Caco-2 (cell line): Measurements from ENCODE around the gene CRHR1. TPM values are rescaled to one million over a fixed set of nuclear protein-coding genes. Genes with fewer than 3 reads are reported as not detected.

Experiments used
- BruUV-seq: library from RNA; stranded (reverse); fragments of 400-500 nt; replicated peaks from 2 replicates; lab custom pipeline; 2021; lab: Mats Ljungman, UMichigan
- CTCF ChIA-PET: fragments of 300-600 bp; sonication (Branson Sonifier 250); formaldehyde crosslinking; loops from one replicate; lab custom pipeline; 2022; ENCODE audit warnings: antibody characterized with exemption; lab: Charles Lee
- POLR2A ChIA-PET: fragments of 300-600 bp; sonication (Branson Sonifier 250); formaldehyde crosslinking; loops from one replicate; lab custom pipeline; 2022; ENCODE audit warnings: antibody characterized with exemption; lab: Charles Lee
- DNase-seq, 2 experiments: peaks; one replicate each; pipeline versions ENCODE4 v3.0.0 to v3.0.0-alpha.2; 2020 to 2022
- H3K27me3 ChIP-seq: replicated peaks from 2 replicates; pipeline ENCODE4 v1.6.0; 2011; ENCODE audit warnings: low read length; ENCODE audit not compliant: control insufficient read depth, insufficient read depth
- H3K36me3 ChIP-seq: 2 replicates; pipeline ENCODE4 v1.5.1; 2011; ENCODE audit warnings: low read length; ENCODE audit not compliant: control insufficient read depth, insufficient read depth
- H3K4me1 ChIP-seq: fragments of 250-450 bp; sonication (Bioruptor Pico); 2 replicates; pipeline ENCODE4 v1.5.1; 2020; ENCODE audit warnings: mild to moderate bottlenecking
- H3K4me3 ChIP-seq: 2 replicates; pipeline ENCODE4 v1.5.1; 2011; ENCODE audit warnings: low read depth, mild to moderate bottlenecking, control low read depth, low read length
- H3K9me3 ChIP-seq: fragments of 250-450 bp; sonication (Bioruptor Pico); 2 replicates; pipeline ENCODE4 v1.5.1; 2020; ENCODE audit warnings: mild to moderate bottlenecking, moderate library complexity
- H3K27ac Mint-ChIP-seq: one replicate; pipeline ENCODE4 v1.8.0; 2022; ENCODE audit warnings: mixed read lengths; ENCODE audit not compliant: unreplicated experiment
- H3K27me3 Mint-ChIP-seq: one replicate; pipeline ENCODE4 v1.8.0; 2022; ENCODE audit warnings: mixed read lengths; ENCODE audit not compliant: insufficient read depth, unreplicated experiment
- H3K36me3 Mint-ChIP-seq: one replicate; pipeline ENCODE4 v1.8.0; 2022; ENCODE audit warnings: mild to moderate bottlenecking, mixed read lengths; ENCODE audit not compliant: insufficient read depth, unreplicated experiment
- H3K4me1 Mint-ChIP-seq: one replicate; pipeline ENCODE4 v1.8.0; 2022; ENCODE audit warnings: low read depth, mixed read lengths; ENCODE audit not compliant: unreplicated experiment
- H3K4me3 Mint-ChIP-seq: one replicate; pipeline ENCODE4 v1.8.0; 2022; ENCODE audit warnings: mild to moderate bottlenecking, moderate library complexity, mixed read lengths; ENCODE audit not compliant: unreplicated experiment
- H3K9me3 Mint-ChIP-seq: one replicate; pipeline ENCODE4 v1.8.0; 2022; ENCODE audit warnings: mixed read lengths; ENCODE audit not compliant: unreplicated experiment
- CTCF ChIP-seq, 2 experiments: fragments of 200-600 bp in 1 of 2; IDR thresholded peaks; 1 replicate in 1 of 2; 2 replicates in 1 of 2; pipeline versions ENCODE4 v1.5.1 to v1.8.0; 2011 to 2022; ENCODE audit warnings: antibody characterized with exemption in 1 of 2, control low read depth in 1 of 2, inconsistent platforms in 1 of 2, low read depth in 1 of 2, low read length in 1 of 2, mild to moderate bottlenecking in 1 of 2, moderate library complexity in 1 of 2; ENCODE audit not compliant: insufficient read depth in 1 of 2, severe bottlenecking in 1 of 2, unreplicated experiment in 1 of 2
- intact Hi-C: fragments of 100-400 bp; cut with micrococcal nuclease; formaldehyde crosslinking; loops from one replicate; pipeline ENCODE4 v1.10.0; 2022; ENCODE audit not compliant: unreplicated experiment
- total RNA-seq: library from RNA; stranded (reverse); gene quantifications from 2 replicates; pipeline ENCODE4 v1.2.3, GENCODE V29; 2022

CRHR1 gene
- total RNA-seq, 1 experiment from 2014 or later: not detected

GRCh38 chr17:45834471-45835396 lies 50.6 kb downstream of the CRHR1 start:
- ChIA-PET CTCF (interaction anchor here (1.5 to 1.6 kb wide), 3 partner anchors 17 to 194 kb away, joined by 4 to 10 read pairs (median 6); no protein-coding TSS in a partner anchor), POLR2A (no interaction called here)
- Mint-ChIP-seq H3K27me3 (peaks cover 25% of the 10 kb centered on the region), H3K27ac (no peak overlapping the region), H3K4me1 (no peaks in the 10 kb centered on the region), H3K9me3 (no peaks in the 10 kb centered on the region), H3K4me3 (no peak overlapping the region), H3K36me3 (peaks cover 2% of the 10 kb centered on the region)
- no TSS peak for BruUV-seq
- TF ChIP-seq CTCF (IDR thresholded peaks at IDR 0.05; ENCODE audit: insufficient read depth in 1 of 2, low read depth in 1 of 2, low read length in 1 of 2, severe bottlenecking in 1 of 2, unreplicated experiment in 1 of 2): no peak
- H3K4me1 ChIP-seq: no peaks in the 10 kb centered on the region
- no peaks in the 10 kb centered on the region for H3K36me3 ChIP-seq
- no peak for DNase-seq
- intact Hi-C loops: no loop called here
- no peaks in the 10 kb centered on the region for H3K9me3 ChIP-seq
- no peaks in the 10 kb centered on the region for H3K27me3 ChIP-seq
- no peak overlapping the region for H3K4me3 ChIP-seq

GRCh38 chr17:45835481-45835880 lies 51.4 kb downstream of the CRHR1 start:
- DNase-seq: no peak
- ChIA-PET CTCF (interaction anchor here (1.1 to 1.6 kb wide), 3 partner anchors 17 to 195 kb away, joined by 4 to 6 read pairs (median 4); no protein-coding TSS in a partner anchor), POLR2A (no interaction called here)
- Mint-ChIP-seq H3K9me3 (no peaks in the 10 kb centered on the region), H3K36me3 (peaks cover 4% of the 10 kb centered on the region), H3K4me1 (no peaks in the 10 kb centered on the region), H3K27me3 (peaks cover 25% of the 10 kb centered on the region), H3K4me3 (no peak overlapping the region), H3K27ac (no peak overlapping the region)
- no peaks in the 10 kb centered on the region for H3K4me1 ChIP-seq
- intact Hi-C loops: no loop called here
- TF ChIP-seq CTCF (IDR thresholded peaks at IDR 0.05; ENCODE audit: insufficient read depth in 1 of 2, low read depth in 1 of 2, low read length in 1 of 2, severe bottlenecking in 1 of 2, unreplicated experiment in 1 of 2): no peak
- H3K36me3 ChIP-seq: no peaks in the 10 kb centered on the region
- no TSS peak for BruUV-seq
- H3K27me3 ChIP-seq: no peaks in the 10 kb centered on the region
- no peak overlapping the region for H3K4me3 ChIP-seq
- no peaks in the 10 kb centered on the region for H3K9me3 ChIP-seq

- Histone ChIP-seq H3K4me3 (no peak overlapping the region), H3K27me3 (no peaks in the 10 kb centered on the region), H3K9me3 (no peaks in the 10 kb centered on the region), H3K36me3 (no peaks in the 10 kb centered on the region), H3K4me1 (no peaks in the 10 kb centered on the region)
- Mint-ChIP-seq H3K27me3 (peaks cover 25% of the 10 kb centered on the region), H3K4me1 (no peaks in the 10 kb centered on the region), H3K9me3 (no peaks in the 10 kb centered on the region), H3K36me3 (peaks cover 4% of the 10 kb centered on the region), H3K27ac (no peak overlapping the region), H3K4me3 (no peak overlapping the region)
- BruUV-seq: no TSS peak
- intact Hi-C loops: no loop called here
- no peak for DNase-seq
- no peak for TF ChIP-seq CTCF (IDR thresholded peaks at IDR 0.05; ENCODE audit: insufficient read depth in 1 of 2, low read depth in 1 of 2, low read length in 1 of 2, severe bottlenecking in 1 of 2, unreplicated experiment in 1 of 2)
- POLR2A ChIA-PET: no interaction called here
- CTCF ChIA-PET: interaction anchor here (0.6 to 1.1 kb wide), 2 partner anchors 30 to 196 kb away, joined by 4 to 6 read pairs; no protein-coding TSS in a partner anchor
These were observed 52.2 kb downstream of the CRHR1 start for GRCh38 chr17:45836047-45837044.
